Lung (tissue), 12 donors: ENCODE results near the gene NTM. TPM values are rescaled to one million over a fixed set of nuclear protein-coding genes. Genes with fewer than 3 reads are reported as not detected.

Source experiments
- ATAC-seq: fragments of 200-7000 bp; cut with Tn5 transposase; one replicate; pipeline ENCODE4 v1.9.1; 2020; ENCODE audit warnings: moderate number of reproducible peaks; ENCODE audit not compliant: insufficient read depth, low FRiP score
- DNase-seq, 3 donors: peaks; one replicate each; pipeline ENCODE4 v3.0.0-alpha.2; 2013 to 2017
- H3K27ac ChIP-seq, 2 donors: one replicate each; pipeline ENCODE4 v1.5.1; 2013; ENCODE audit warnings: mild to moderate bottlenecking in 2 of 2, moderate library complexity in 2 of 2, control low read depth in 1 of 2, inconsistent platforms in 1 of 2, low read depth in 1 of 2, low read length in 1 of 2
- H3K27me3 ChIP-seq, 3 donors: one replicate each; pipeline ENCODE4 v1.5.1; 2013; ENCODE audit warnings: low read length in 2 of 3; ENCODE audit not compliant: control insufficient read depth in 3 of 3, insufficient read depth in 3 of 3
- H3K36me3 ChIP-seq, 4 donors: one replicate each; pipeline ENCODE4 v1.5.1; 2013; ENCODE audit warnings: low read length in 4 of 4, mild to moderate bottlenecking in 1 of 4, moderate library complexity in 1 of 4; ENCODE audit not compliant: control insufficient read depth in 4 of 4, insufficient read depth in 4 of 4
- H3K4me1 ChIP-seq, 5 donors: one replicate each; pipeline ENCODE4 v1.5.1; 2013; ENCODE audit warnings: low read length in 5 of 5, mild to moderate bottlenecking in 2 of 5, moderate library complexity in 1 of 5; ENCODE audit not compliant: control insufficient read depth in 5 of 5, insufficient read depth in 5 of 5
- H3K4me3 ChIP-seq: one replicate; pipeline ENCODE4 v1.5.1; 2013; ENCODE audit warnings: mild to moderate bottlenecking, control low read depth, moderate library complexity
- H3K9ac ChIP-seq, 2 donors: one replicate each; pipeline ENCODE4 v1.5.1; 2013; ENCODE audit warnings: low read length in 2 of 2, control low read depth in 1 of 2; ENCODE audit not compliant: insufficient read depth in 1 of 2
- H3K9me3 ChIP-seq, 4 donors: one replicate each; pipeline ENCODE4 v1.5.1; 2013; ENCODE audit warnings: low read length in 3 of 4, mild to moderate bottlenecking in 1 of 4, moderate library complexity in 1 of 4; ENCODE audit not compliant: control insufficient read depth in 4 of 4, insufficient read depth in 3 of 4
- CTCF ChIP-seq: IDR thresholded peaks from 2 replicates; pipeline ENCODE4 v1.5.1; 2012; ENCODE audit warnings: mild to moderate bottlenecking; ENCODE audit errors: control extremely low read depth, extremely low read depth
- WGBS, 2 donors: extraction: QIAGEN DNeasy Blood & Tissue Kit; methylation state at CpG; one replicate each; pipeline ENCODE4 v1.1.7; 2013; 5-methylcytosine and 5-hydroxymethylcytosine counted together
- polyA plus RNA-seq, 2 donors: library from polyadenylated mRNA; stranded (reverse); fragments of 200-250 nt; gene quantifications; one replicate each; pipeline ENCODE4 v1.2.1, GENCODE V29; 2013
- total RNA-seq, 2 donors: library from RNA; depleted of rRNA in 1 of 2; stranded (reverse); fragments of >200 nt in 1 of 2; gene quantifications; one replicate each; pipeline ENCODE4 v1.2.1, GENCODE V29; 2014 to 2021
- donor health status: control.
- donor health status: control.
- donor health status: Bipolar disorder and iron deficiency.
- donor health status: healthy.
- donor health status: DM: yes; HTN: yes; CAD: no.

Gene NTM
- total and polyA plus RNA-seq, 4 donors: 0.39 to 30.9 (median 7.2) TPM

- H3K9me3 ChIP-seq: peaks cover 0 to 4% (median 0%) of the 10 kb centered on the region in 4 donors
- H3K27ac ChIP-seq: no peak overlapping the region
- ATAC-seq (no peak), DNase-seq (no peak)
- no peak overlapping the region for H3K4me3 ChIP-seq
- H3K9ac ChIP-seq: no peak overlapping the region
- no peaks in the 10 kb centered on the region for H3K36me3 ChIP-seq
- H3K27me3 ChIP-seq: peaks cover 0 to 63% (median 12%) of the 10 kb centered on the region in 3 donors
- H3K4me1 ChIP-seq: peaks cover 0 to 21% (median 0%) of the 10 kb centered on the region in 5 donors
- TF ChIP-seq CTCF: no peak
Observed at GRCh38 chr11:131692151-131692550, 321.7 kb downstream of the NTM start.

GRCh38 chr11:131692961-131693360 lies 322.5 kb downstream of the NTM start:
- no peak for DNase-seq
- Histone ChIP-seq H3K9me3 (peaks cover 0 to 4% (median 0%) of the 10 kb centered on the region in 4 donors), H3K9ac (no peak overlapping the region), H3K4me1 (peaks cover 0 to 21% (median 0%) of the 10 kb centered on the region in 5 donors), H3K27ac (no peak overlapping the region), H3K36me3 (no peaks in the 10 kb centered on the region), H3K27me3 (peaks cover 0 to 63% (median 12%) of the 10 kb centered on the region in 3 donors), H3K4me3 (no peak overlapping the region)
- no peak for ATAC-seq
- TF ChIP-seq CTCF: no peak
- WGBS, 2 donors: 56 to 72% methylated on average over 1 of the region's 1 CpG

- Histone ChIP-seq H3K27ac (no peak overlapping the region), H3K36me3 (no peaks in the 10 kb centered on the region), H3K4me1 (peaks cover 0 to 16% (median 0%) of the 10 kb centered on the region in 5 donors), H3K27me3 (peaks cover 0 to 61% (median 12%) of the 10 kb centered on the region in 3 donors), H3K4me3 (no peak overlapping the region), H3K9ac (no peak overlapping the region), H3K9me3 (peaks cover 0 to 4% (median 0%) of the 10 kb centered on the region in 4 donors)
- ATAC-seq: no peak
- 57 to 71% methylated on average over 4 of the region's 4 CpGs for WGBS, 2 donors
- no peak for DNase-seq
- TF ChIP-seq CTCF: no peak
Observed at GRCh38 chr11:131693756-131694155, 323.3 kb downstream of the NTM start.
